AG04450 (cell line): Measurements from ENCODE around the gene REPS1. TPM values are rescaled to one million over a fixed set of nuclear protein-coding genes. Genes with fewer than 3 reads are reported as not detected.

Experiments used
- CTCF ChIA-PET: fragments of 300-600, 350-600 bp; formaldehyde crosslinking; extraction: SDS; loops from one replicate; lab custom pipeline; 2022; ENCODE audit warnings: antibody characterized with exemption, inconsistent platforms; lab: Charles Lee
- POLR2A ChIA-PET: fragments of 350-600 bp; formaldehyde crosslinking; extraction: SDS; loops from one replicate; lab custom pipeline; 2021; ENCODE audit warnings: antibody characterized with exemption, inconsistent platforms; lab: Yijun Ruan, JAX
- DNase-seq: peaks from one replicate; pipeline ENCODE4 v3.0.0-alpha.2; 2011; ENCODE audit warnings: low read depth, low spot score
- H3K27ac ChIP-seq: one replicate; pipeline ENCODE4 v1.5.1; 2012; ENCODE audit warnings: low read depth, low read length, control low read depth
- H3K27me3 ChIP-seq: one replicate; pipeline ENCODE4 v1.6.0; 2012; ENCODE audit warnings: low read length; ENCODE audit not compliant: control insufficient read depth, insufficient read depth
- H3K4me3 ChIP-seq: 2 replicates; pipeline ENCODE4 v1.5.1; 2011; ENCODE audit warnings: mild to moderate bottlenecking, low read depth, low read length, control low read depth
- H3K9me3 ChIP-seq: 2 replicates; pipeline ENCODE4 v1.5.1; 2012; ENCODE audit warnings: low read length; ENCODE audit not compliant: control insufficient read depth, insufficient read depth
- polyA plus RNA-seq: library from polyadenylated mRNA; depleted of rRNA; stranded (reverse); fragments of >200 nt; gene quantifications from 2 replicates; pipeline ENCODE4 v1.2.3, GENCODE V29; 2011
- TF ChIP-seq, protein P1 (sequence below): IDR thresholded peaks from 2 replicates; pipeline ENCODE4 v1.5.1; 2011; ENCODE audit warnings: low read depth, low read length, control low read depth, inconsistent platforms

The REPS1 gene
- polyA plus RNA-seq, 1 experiment: 36.6 TPM

DNA sequence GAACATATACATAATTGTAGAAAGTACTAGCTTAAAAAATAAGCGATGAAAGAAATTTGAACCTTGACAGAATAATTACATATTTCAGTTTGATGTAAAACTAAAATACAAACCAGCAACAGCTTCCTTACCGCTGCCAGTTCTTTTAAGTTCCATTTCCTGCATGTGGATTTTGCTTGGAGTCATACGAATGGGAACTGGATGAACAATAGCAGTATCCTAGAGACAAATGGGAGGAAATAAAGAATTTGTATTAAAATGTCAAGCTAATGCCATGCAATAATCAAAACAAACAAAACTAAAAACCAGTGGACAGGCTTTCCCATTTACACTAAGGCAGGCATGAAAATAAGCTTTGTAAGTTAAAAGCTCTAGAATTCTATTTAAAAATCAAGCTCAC is 67.1 kb downstream of the REPS1 start:
- ChIA-PET POLR2A (no interaction called here), CTCF (no interaction called here)
- Histone ChIP-seq H3K9me3 (no peaks in the 10 kb centered on the region), H3K4me3 (no peak overlapping the region), H3K27ac (no peak overlapping the region), H3K27me3 (no peaks in the 10 kb centered on the region)
- no peak for DNase-seq
- TF ChIP-seq, protein P1, sequence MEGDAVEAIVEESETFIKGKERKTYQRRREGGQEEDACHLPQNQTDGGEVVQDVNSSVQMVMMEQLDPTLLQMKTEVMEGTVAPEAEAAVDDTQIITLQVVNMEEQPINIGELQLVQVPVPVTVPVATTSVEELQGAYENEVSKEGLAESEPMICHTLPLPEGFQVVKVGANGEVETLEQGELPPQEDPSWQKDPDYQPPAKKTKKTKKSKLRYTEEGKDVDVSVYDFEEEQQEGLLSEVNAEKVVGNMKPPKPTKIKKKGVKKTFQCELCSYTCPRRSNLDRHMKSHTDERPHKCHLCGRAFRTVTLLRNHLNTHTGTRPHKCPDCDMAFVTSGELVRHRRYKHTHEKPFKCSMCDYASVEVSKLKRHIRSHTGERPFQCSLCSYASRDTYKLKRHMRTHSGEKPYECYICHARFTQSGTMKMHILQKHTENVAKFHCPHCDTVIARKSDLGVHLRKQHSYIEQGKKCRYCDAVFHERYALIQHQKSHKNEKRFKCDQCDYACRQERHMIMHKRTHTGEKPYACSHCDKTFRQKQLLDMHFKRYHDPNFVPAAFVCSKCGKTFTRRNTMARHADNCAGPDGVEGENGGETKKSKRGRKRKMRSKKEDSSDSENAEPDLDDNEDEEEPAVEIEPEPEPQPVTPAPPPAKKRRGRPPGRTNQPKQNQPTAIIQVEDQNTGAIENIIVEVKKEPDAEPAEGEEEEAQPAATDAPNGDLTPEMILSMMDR: no peak

DNA sequence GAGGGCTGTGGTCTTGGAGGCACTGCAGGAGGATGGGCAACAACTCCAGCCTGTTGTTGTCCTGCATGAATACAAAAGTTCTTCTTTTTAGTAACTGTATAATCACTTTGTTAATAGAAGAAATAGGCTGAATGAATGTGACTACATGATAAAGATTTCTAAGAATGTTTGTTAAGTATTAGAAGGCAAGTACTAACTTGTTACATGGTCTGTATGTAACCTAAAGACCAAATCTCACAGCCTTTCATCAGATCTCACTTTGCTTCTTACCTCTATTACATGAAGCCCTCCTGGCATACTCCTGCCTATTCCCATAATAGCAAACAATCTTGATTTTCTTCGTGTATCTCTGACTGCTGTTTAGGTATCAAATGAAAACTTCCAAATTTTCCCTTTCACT is 73.4 kb downstream of the REPS1 start:
- DNase-seq: no peak
- ChIA-PET CTCF (no interaction called here), POLR2A (no interaction called here)
- H3K27ac ChIP-seq: no peak overlapping the region
- no peaks in the 10 kb centered on the region for H3K9me3 ChIP-seq
- no peaks in the 10 kb centered on the region for H3K27me3 ChIP-seq
- TF ChIP-seq, protein P1: no peak
- H3K4me3 ChIP-seq: no peak overlapping the region

DNA sequence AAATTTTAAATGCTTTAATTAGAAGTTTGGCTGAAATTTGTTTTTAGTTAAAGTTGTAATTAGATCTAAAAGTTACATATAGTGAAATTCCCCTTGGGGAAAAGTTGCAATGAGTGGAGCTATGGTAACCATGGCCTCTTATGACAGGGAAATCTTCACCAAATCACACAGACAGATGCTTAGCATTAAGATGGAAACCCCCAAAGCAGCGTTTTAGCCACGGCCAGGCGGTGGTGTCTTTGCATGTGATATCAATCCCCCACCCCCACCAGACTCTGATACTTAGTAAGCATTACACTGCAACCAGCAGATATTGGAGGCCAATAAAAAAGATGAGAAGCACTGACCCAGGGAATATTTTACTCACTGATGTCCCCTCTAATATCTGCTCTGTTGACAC is 75.7 kb downstream of the REPS1 start:
- H3K4me3 ChIP-seq: no peak overlapping the region
- TF ChIP-seq, protein P1: no peak
- ChIA-PET POLR2A (no interaction called here), CTCF (no interaction called here)
- H3K27ac ChIP-seq: no peak overlapping the region
- H3K9me3 ChIP-seq: no peaks in the 10 kb centered on the region
- DNase-seq: no peak
- no peaks in the 10 kb centered on the region for H3K27me3 ChIP-seq

DNA sequence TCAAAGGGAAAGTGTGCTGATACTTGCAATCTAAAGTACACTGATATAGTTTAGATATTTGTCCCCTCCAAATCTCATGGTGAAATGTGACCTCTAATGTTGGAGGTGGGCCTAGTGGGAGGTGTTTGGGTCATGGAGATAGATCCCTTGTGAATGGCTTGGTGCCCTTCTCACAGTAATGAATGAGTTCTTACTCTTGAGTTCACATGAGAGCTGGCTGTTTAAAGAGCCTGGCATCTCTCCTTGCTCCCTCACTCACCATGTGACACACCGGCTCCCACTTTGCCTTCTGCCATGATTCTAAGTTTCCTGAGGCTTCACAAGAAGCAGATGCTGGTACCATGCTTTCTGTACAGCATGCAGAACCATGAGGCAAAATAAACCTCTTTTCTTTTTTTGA is 78.1 kb downstream of the REPS1 start:
- ChIA-PET POLR2A (no interaction called here), CTCF (no interaction called here)
- TF ChIP-seq, protein P1: no peak
- Histone ChIP-seq H3K27ac (no peak overlapping the region), H3K4me3 (no peak overlapping the region), H3K9me3 (no peaks in the 10 kb centered on the region), H3K27me3 (no peaks in the 10 kb centered on the region)
- no peak for DNase-seq

DNA sequence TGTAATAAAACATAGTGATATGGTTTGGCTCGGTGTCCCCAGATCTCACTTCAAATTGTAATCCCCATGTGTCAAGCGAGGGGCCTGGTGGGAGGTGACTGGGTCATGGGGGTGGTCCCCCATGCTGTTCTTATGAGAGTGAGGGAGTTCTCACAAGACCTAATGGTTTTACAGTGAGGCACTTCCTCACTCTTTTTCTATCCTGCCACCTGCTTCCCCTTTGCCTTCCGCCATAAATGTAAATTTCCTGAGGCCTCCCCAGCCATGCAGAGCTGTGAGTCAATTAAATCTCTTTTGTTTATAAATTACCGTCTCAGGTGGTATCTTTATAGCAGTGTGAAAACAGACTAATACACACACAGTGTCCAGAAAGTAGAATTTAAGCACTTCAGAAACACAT is 78.5 kb downstream of the REPS1 start:
- DNase-seq: no peak
- Histone ChIP-seq H3K9me3 (no peaks in the 10 kb centered on the region), H3K27ac (no peak overlapping the region), H3K4me3 (no peak overlapping the region), H3K27me3 (no peaks in the 10 kb centered on the region)
- CTCF ChIA-PET: no interaction called here
- POLR2A ChIA-PET: no interaction called here
- TF ChIP-seq, protein P1: no peak
